Activated B cell treated with CpG ODN at 0.5 μM for 24 hours (primary cell): Measurements from ENCODE around the gene PRM3. TPM values are rescaled to one million over a fixed set of nuclear protein-coding genes. Genes with fewer than 3 reads are reported as not detected.
A peak's percentile ranks its signal among the peaks of the same experiment; 100 is the strongest.

Source experiments
- ATAC-seq: fragments of 200-7000 bp; cut with Tn5 transposase; one replicate; pipeline ENCODE4 v1.10.0; 2021; ENCODE audit warnings: low read depth, mild to moderate bottlenecking, moderate library complexity
- CTCF ChIA-PET: fragments of 350-600 bp; sonication (Branson Sonifier 250); formaldehyde crosslinking; loops from one replicate; lab custom pipeline; 2021; ENCODE audit warnings: antibody characterized with exemption; lab: Charles Lee
- POLR2A ChIA-PET: fragments of 350-600 bp; sonication (Branson Sonifier 250); formaldehyde crosslinking; loops from one replicate; lab custom pipeline; 2021; ENCODE audit warnings: antibody characterized with exemption; lab: Charles Lee
- DNase-seq: peaks from one replicate; pipeline ENCODE4 v3.0.0; 2022
- H3K27ac Mint-ChIP-seq: one replicate; pipeline ENCODE4 v1.8.0; 2020; ENCODE audit warnings: mixed read lengths
- H3K27me3 Mint-ChIP-seq: one replicate; pipeline ENCODE4 v1.8.0; 2021; ENCODE audit warnings: mixed read lengths
- H3K36me3 Mint-ChIP-seq: one replicate; pipeline ENCODE4 v1.8.0; 2021; ENCODE audit warnings: low read depth, mixed read lengths
- H3K4me1 Mint-ChIP-seq: one replicate; pipeline ENCODE4 v1.8.0; 2021; ENCODE audit warnings: mixed read lengths
- H3K4me3 Mint-ChIP-seq: one replicate; pipeline ENCODE4 v1.8.0; 2020; ENCODE audit warnings: mild to moderate bottlenecking, mixed read lengths
- H3K9me3 Mint-ChIP-seq: one replicate; pipeline ENCODE4 v1.8.0; 2020; ENCODE audit warnings: mixed read lengths
- CTCF ChIP-seq: fragments of 200-600 bp; IDR thresholded peaks from one replicate; pipeline ENCODE4 v1.8.0; 2022; ENCODE audit warnings: antibody characterized with exemption, mild to moderate bottlenecking
- intact Hi-C: fragments of 100-400 bp; cut with micrococcal nuclease; formaldehyde crosslinking; loops from one replicate; pipeline ENCODE4 v1.15.1; 2024
- total RNA-seq: library from RNA; stranded (reverse); gene quantifications from 2 replicates; pipeline ENCODE4 v1.2.3, GENCODE V29; 2022

The PRM3 gene
- total RNA-seq, 1 donor from 2014 or later = not detected

- TF ChIP-seq CTCF = no peak
- DNase-seq (no peak), ATAC-seq (no peak)
- H3K27ac Mint-ChIP-seq = no peak overlapping the region
- H3K4me1 Mint-ChIP-seq = peaks cover 63% of the 10 kb centered on the region
- H3K9me3 Mint-ChIP-seq = no peaks in the 10 kb centered on the region
- intact Hi-C loops = no loop called here
- ChIA-PET CTCF (no interaction called here), POLR2A (interaction anchor here (0.6 kb wide), 1 partner anchor 20 kb away, joined by 4 read pairs; no protein-coding TSS in a partner anchor)
- no peaks in the 10 kb centered on the region for H3K36me3 Mint-ChIP-seq
- no peaks in the 10 kb centered on the region for H3K27me3 Mint-ChIP-seq
- no peak overlapping the region for H3K4me3 Mint-ChIP-seq
Measured at GRCh38 chr16:11306381-11306780, 33.0 kb upstream of the PRM3 start.

- H3K27ac Mint-ChIP-seq = peak overlapping the region; percentile 24
- no peak for TF ChIP-seq CTCF
- H3K9me3 Mint-ChIP-seq = no peaks in the 10 kb centered on the region
- intact Hi-C loops = no loop called here
- no peaks in the 10 kb centered on the region for H3K27me3 Mint-ChIP-seq
- POLR2A ChIA-PET = interaction anchor here (0.6 to 1.0 kb wide), 2 partner anchors 19 to 53 kb away, joined by 3 read pairs; no protein-coding TSS in a partner anchor
- no peak overlapping the region for H3K4me3 Mint-ChIP-seq
- ATAC-seq (no peak), DNase-seq (no peak)
- CTCF ChIA-PET = interaction anchor here (0.7 kb wide), 1 partner anchor 45 kb away, joined by 3 read pairs; no protein-coding TSS in a partner anchor
- peaks cover 57% of the 10 kb centered on the region for H3K4me1 Mint-ChIP-seq
- no peaks in the 10 kb centered on the region for H3K36me3 Mint-ChIP-seq
Measured at GRCh38 chr16:11303405-11304138, 30.1 kb upstream of the PRM3 start.

GRCh38 chr16:11302977-11303376, 29.5 kb upstream of the PRM3 start:
- TF ChIP-seq CTCF = no peak
- Mint-ChIP-seq H3K4me3 (no peak overlapping the region), H3K36me3 (no peaks in the 10 kb centered on the region), H3K9me3 (no peaks in the 10 kb centered on the region), H3K4me1 (peaks cover 57% of the 10 kb centered on the region), H3K27me3 (no peaks in the 10 kb centered on the region), H3K27ac (no peak overlapping the region)
- ChIA-PET POLR2A (interaction anchor here (0.6 to 1.0 kb wide), 2 partner anchors 18 to 54 kb away, joined by 3 read pairs; no protein-coding TSS in a partner anchor), CTCF (no interaction called here)
- intact Hi-C loops = no loop called here
- ATAC-seq (no peak), DNase-seq (no peak)

GRCh38 chr16:11301645-11302501, 28.4 kb upstream of the PRM3 start:
- Mint-ChIP-seq H3K27me3 (no peaks in the 10 kb centered on the region), H3K27ac (peak overlapping the region; percentile 67), H3K9me3 (no peaks in the 10 kb centered on the region), H3K4me1 (peaks cover 58% of the 10 kb centered on the region), H3K36me3 (no peaks in the 10 kb centered on the region), H3K4me3 (no peak overlapping the region)
- TF ChIP-seq CTCF = no peak
- ATAC-seq = no peak
- no peak for DNase-seq
- ChIA-PET POLR2A (interaction anchor here (0.7 to 5.7 kb wide), 3 partner anchors 17 to 345 kb away, joined by 3 to 197 read pairs (median 8); partner anchors contain the start of gene SOCS1), CTCF (no interaction called here)
- intact Hi-C loops = no loop called here
